ENCODE results near the gene PPM1L.

The PPM1L gene

DNA sequence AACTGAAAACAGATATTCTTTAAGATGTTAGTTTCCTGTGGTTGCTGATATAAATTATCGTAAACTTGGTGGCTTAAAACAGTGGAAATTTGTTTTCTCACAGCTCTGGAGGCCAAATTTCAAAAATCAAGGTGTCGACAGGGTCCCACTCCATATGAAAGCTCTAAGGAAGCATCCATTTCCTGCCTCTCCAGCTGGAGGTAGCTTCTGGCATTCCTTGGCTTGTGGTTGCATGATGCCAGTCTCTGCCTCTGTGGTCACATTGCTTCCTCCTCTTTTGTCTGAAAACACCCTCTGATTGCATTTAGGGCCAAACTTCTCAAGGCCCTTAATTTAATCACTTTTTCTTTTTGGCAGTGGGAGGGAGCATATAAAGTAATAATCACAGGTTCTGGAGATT lies 96.8 kb downstream of the PPM1L start:
- H3K36me3 ChIP-seq (ENCODE audit: control insufficient read depth, insufficient read depth, low read length), result no peaks in the 10 kb centered on the region
- no peaks in the 10 kb centered on the region for H3K27me3 ChIP-seq (replicated peaks; ENCODE audit: control insufficient read depth, insufficient read depth, low read length)
- TF ChIP-seq, protein P1, sequence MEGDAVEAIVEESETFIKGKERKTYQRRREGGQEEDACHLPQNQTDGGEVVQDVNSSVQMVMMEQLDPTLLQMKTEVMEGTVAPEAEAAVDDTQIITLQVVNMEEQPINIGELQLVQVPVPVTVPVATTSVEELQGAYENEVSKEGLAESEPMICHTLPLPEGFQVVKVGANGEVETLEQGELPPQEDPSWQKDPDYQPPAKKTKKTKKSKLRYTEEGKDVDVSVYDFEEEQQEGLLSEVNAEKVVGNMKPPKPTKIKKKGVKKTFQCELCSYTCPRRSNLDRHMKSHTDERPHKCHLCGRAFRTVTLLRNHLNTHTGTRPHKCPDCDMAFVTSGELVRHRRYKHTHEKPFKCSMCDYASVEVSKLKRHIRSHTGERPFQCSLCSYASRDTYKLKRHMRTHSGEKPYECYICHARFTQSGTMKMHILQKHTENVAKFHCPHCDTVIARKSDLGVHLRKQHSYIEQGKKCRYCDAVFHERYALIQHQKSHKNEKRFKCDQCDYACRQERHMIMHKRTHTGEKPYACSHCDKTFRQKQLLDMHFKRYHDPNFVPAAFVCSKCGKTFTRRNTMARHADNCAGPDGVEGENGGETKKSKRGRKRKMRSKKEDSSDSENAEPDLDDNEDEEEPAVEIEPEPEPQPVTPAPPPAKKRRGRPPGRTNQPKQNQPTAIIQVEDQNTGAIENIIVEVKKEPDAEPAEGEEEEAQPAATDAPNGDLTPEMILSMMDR (IDR thresholded peaks at IDR 0.05; ENCODE audit: insufficient read depth, low read length, poor library complexity, severe bottlenecking), result no peak
- no peak for DNase-seq (ENCODE audit: extremely low read depth, insufficient read length)
- no peak overlapping the region for H3K4me3 ChIP-seq (replicated peaks; ENCODE audit: low read depth, low read length)

DNA sequence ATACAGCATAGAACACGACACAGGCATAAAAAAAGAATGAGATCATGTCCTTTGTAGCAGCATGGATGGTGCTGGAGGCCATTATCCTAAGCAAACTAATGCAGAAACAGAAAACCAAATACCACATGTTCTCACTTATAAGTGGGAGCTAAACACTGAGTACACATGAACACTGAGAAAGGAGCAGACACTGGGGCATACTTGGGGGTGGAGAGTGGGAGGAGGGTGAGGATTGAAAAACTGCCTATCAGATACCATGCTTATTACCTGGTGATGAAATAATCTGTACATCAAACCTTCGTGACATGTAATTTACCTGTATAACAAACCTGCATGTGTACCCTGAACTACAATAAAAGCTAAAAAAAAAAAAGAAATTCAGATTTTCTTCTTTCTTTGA lies 100.4 kb downstream of the PPM1L start:
- no peaks in the 10 kb centered on the region for H3K36me3 ChIP-seq (ENCODE audit: control insufficient read depth, insufficient read depth, low read length)
- no peak overlapping the region for H3K4me3 ChIP-seq (replicated peaks; ENCODE audit: low read depth, low read length)
- TF ChIP-seq, protein P1 (IDR thresholded peaks at IDR 0.05; ENCODE audit: insufficient read depth, low read length, poor library complexity, severe bottlenecking), result no peak
- no peak for DNase-seq (ENCODE audit: extremely low read depth, insufficient read length)
- no peaks in the 10 kb centered on the region for H3K27me3 ChIP-seq (replicated peaks; ENCODE audit: control insufficient read depth, insufficient read depth, low read length)

DNA sequence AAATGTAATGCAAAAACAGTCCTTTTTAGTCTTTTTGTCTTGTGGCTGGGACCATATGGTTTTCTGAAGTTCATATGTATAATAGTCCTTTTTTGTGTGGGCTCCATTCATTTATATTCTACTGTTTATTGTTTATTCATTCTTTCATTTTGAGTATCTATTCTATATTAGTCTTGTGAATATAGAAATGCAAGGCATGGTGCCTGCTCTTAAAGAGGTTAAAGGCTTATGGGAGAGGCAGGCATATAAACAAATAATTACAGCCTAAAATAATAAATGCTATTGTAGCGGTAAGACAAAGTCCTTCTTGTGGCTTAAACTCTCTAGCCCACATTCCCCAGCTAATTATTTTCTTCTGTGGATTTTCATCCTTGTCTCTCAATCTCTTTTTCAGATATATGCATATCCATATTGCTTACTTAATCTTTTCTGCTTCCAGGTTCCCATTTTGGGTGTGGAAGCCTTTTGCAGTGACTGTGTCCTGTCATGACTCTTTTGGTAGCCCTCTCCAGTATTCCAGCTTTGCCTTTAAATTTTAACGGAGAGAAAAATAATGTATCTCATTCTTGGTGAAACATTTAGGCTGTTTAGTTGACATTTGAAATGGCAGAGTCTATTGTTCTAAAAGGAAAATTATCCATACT lies 101.6 kb downstream of the PPM1L start:
- DNase-seq (ENCODE audit: extremely low read depth, insufficient read length), result no peak

DNA sequence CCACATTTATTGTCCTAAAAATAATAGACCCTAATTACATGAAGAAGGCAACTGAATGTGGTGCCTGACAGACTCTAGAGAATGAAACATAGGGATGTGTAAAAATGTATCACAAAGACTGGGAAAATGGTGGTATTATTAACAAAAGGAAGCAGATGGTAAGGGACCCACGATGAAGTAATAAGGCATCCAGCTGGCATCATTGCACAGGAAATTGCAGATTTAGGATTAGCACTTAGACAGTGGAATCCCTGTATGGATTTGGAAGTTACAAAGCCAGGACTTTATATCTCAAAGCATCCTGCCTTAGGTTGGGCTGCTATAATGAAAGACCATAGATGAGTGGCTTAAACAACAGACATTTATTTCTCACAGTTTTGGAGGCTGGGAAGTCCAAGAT lies 104.3 kb downstream of the PPM1L start:
- no peaks in the 10 kb centered on the region for H3K27me3 ChIP-seq (replicated peaks; ENCODE audit: control insufficient read depth, insufficient read depth, low read length)
- H3K4me3 ChIP-seq (replicated peaks; ENCODE audit: low read depth, low read length), result no peak overlapping the region
- no peaks in the 10 kb centered on the region for H3K36me3 ChIP-seq (ENCODE audit: control insufficient read depth, insufficient read depth, low read length)
- TF ChIP-seq, protein P1 (IDR thresholded peaks at IDR 0.05; ENCODE audit: insufficient read depth, low read length, poor library complexity, severe bottlenecking), result no peak
- no peak for DNase-seq (ENCODE audit: extremely low read depth, insufficient read length)

More for the DNA sequence above, 101.6 kb downstream of the PPM1L start:
- Histone ChIP-seq H3K36me3 (ENCODE audit: control insufficient read depth, insufficient read depth, low read length) (no peaks in the 10 kb centered on the region), H3K27me3 (replicated peaks; ENCODE audit: control insufficient read depth, insufficient read depth, low read length) (no peaks in the 10 kb centered on the region), H3K4me3 (replicated peaks; ENCODE audit: low read depth, low read length) (no peak overlapping the region)
- TF ChIP-seq, protein P1 (IDR thresholded peaks at IDR 0.05; ENCODE audit: insufficient read depth, low read length, poor library complexity, severe bottlenecking), result no peak

DNA sequence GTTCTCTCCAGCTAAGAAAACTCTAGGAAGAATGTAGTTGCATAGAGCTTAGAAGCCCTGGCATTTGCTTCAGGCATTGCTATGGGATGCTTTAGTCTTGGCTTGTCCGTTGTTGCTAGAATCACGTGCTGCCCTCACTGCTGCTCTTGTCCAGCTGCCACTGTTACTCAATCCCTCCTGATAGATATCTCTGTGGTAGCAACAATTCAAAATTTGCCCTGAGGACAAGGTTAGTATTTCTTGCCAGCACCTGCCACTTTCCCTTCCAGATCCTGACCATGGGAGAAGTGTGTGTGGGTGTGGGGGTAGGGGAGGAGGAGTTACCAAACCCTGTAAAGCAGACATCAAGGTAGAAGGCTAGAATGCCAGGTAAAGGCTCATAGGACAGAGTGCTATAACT lies 113.8 kb downstream of the PPM1L start:
- Histone ChIP-seq H3K4me3 (replicated peaks; ENCODE audit: low read depth, low read length) (no peak overlapping the region), H3K36me3 (ENCODE audit: control insufficient read depth, insufficient read depth, low read length) (no peaks in the 10 kb centered on the region), H3K27me3 (replicated peaks; ENCODE audit: control insufficient read depth, insufficient read depth, low read length) (no peaks in the 10 kb centered on the region)
- no peak for DNase-seq (ENCODE audit: extremely low read depth, insufficient read length)
- TF ChIP-seq, protein P1 (IDR thresholded peaks at IDR 0.05; ENCODE audit: insufficient read depth, low read length, poor library complexity, severe bottlenecking), result no peak

DNA sequence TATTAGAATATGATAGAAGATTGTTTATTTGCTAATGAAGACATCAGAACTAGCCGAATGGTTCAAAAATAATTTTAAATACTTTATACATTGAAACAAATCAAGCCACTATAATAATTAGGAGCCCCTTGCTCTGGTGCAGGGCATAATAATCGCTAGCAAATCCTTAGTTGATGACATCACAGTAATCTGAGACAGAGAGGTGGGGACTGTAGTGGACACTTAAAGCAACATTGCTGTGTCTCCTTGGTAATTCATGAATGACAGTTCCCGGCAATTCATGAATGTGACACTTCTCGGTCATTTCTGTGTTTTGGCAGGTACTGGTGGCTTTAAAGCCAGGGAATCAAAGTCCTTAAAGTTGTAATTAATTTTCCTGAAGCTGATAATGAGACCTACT lies 114.3 kb downstream of the PPM1L start:
- DNase-seq (ENCODE audit: extremely low read depth, insufficient read length), result no peak
- TF ChIP-seq, protein P1 (IDR thresholded peaks at IDR 0.05; ENCODE audit: insufficient read depth, low read length, poor library complexity, severe bottlenecking), result no peak
- Histone ChIP-seq H3K27me3 (replicated peaks; ENCODE audit: control insufficient read depth, insufficient read depth, low read length) (no peaks in the 10 kb centered on the region), H3K4me3 (replicated peaks; ENCODE audit: low read depth, low read length) (no peak overlapping the region), H3K36me3 (ENCODE audit: control insufficient read depth, insufficient read depth, low read length) (no peaks in the 10 kb centered on the region)
